Measurements from ENCODE around the gene GPR146.

GRCh38 chr7:1064581-1064980 is 20.2 kb downstream of the GPR146 start:
- TF ChIP-seq POLR2AphosphoS5 (IDR thresholded peaks at IDR 0.05; ENCODE audit: low read depth, low read length): no peak
- TF ChIP-seq POLR2A (IDR thresholded peaks at IDR 0.05; ENCODE audit: low read depth, low read length): no peak

Measured in GM12891 (cell line).